ENCODE data around the gene RER1.

The RER1 gene

DNA sequence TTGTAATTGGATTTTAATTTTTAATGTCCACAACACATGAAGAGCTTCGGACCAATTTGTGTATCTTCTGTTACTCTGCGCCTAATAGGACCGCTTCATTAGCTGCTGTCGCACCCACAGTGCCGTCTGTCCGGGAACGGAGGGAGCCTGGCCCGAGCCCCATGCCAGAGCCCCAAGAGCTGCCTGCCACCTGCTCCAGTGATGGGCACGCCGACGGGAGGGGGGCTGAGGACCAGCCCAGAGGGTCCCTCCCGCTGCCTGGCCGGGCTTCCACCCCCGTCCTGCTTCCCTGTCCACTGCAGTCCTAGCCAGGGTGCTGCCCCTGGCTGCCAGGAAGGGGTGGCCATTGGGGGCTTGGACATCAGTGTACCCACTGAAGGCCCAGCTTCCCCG is 54.2 kb downstream of the RER1 start:
- no peak for DNase-seq (ENCODE audit: low read depth)

DNA sequence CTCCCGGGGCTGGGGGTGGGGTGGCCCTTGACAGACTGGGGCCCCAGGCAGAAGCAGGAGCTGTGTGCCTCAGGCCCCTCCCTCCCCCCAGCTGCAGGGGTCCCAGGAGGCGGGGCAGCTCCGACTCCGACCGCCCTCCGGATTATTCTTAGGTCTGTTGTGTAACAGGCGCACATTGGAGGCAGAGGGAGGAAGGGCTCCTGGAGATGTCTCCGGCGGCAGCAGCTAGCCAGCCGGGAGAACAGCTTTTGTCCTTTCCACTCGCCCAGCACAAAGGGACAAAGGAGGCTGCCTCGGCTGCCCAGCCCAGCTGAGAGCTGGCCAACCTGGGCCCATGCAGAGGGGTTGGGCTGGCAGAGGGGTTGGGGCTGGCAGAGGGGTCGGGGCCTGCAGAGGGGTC is 54.8 kb downstream of the RER1 start:
- DNase-seq (ENCODE audit: low read depth): no peak

DNA sequence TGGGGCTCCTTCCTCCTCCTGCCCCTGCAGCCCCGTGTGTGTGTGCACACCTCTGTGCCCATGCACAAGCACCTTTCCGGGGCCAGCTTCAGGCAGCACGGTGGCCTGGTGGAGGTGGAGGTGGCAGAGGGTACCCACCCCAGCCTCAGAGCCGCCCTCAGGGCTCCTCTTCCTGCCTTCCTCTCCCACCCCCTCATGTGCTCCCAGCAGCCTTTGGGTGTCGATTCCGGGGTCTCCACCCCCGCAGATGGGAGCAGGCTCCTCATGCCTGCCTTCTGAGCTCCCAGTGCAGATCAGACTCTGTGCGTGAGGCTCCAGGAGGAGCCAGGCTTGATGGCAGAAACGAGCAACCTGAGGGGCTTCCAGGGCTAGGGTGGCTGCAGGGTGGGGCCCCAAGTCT is 55.2 kb downstream of the RER1 start:
- DNase-seq (ENCODE audit: low read depth): no peak

DNA sequence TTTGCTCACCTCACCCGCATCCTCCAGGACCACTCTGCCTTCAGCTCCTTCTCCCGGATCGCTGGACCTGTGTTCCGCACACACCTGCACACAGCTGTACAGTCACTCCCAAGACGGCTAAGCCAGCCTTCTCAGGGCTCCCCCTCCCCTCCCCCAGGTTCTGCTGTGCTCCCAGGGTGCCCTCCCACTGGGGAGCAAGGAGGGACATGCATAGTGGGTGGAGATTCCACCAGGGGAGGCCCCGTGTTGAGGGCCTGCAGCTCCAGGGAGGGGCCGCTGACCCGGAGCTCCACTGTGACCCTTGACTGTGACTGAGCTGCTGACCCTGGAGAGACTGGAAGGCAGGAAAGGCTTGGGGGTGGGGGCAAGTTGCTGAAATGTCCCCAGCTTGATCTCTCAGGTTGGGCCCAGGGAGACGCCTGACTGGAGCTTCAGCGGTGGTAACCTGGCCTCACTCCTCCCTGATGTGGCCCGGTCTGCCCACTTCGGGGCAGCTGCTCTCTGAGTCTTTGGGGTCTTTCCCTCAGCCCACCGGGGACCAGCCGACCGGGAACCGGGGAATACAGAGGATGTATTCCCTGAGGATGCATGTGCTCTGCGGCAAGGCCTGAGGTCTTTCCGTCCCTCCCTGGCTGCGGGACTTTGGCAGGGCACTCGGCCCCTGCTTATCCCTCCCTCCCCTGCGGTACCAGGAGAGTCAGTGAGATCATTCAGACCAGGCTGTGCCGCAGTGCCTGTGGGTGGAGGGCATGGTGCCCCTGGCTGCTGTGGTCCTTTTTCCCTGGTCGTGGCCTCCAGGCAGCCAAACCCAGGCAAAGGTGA is 55.8 kb downstream of the RER1 start:
- DNase-seq (ENCODE audit: low read depth): no peak

DNA sequence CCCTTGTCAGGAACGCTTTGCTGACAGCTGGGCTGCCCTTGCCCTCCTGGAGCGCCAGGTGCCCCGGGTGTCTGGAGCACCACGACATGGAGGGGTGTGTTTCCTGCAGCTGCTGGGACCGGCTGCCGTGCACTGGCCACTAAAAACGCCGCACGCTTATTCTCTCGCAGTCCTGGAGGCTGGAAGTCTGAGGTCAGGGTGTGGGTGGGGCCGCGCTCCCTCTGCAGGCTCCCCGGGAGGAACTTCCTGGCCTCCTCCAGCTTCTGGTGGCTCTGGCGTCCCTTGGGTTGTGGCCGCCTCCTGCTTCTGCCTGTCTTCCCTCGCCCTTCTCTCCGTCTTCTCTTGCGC is 56.4 kb downstream of the RER1 start:
- DNase-seq (ENCODE audit: low read depth): no peak

DNA sequence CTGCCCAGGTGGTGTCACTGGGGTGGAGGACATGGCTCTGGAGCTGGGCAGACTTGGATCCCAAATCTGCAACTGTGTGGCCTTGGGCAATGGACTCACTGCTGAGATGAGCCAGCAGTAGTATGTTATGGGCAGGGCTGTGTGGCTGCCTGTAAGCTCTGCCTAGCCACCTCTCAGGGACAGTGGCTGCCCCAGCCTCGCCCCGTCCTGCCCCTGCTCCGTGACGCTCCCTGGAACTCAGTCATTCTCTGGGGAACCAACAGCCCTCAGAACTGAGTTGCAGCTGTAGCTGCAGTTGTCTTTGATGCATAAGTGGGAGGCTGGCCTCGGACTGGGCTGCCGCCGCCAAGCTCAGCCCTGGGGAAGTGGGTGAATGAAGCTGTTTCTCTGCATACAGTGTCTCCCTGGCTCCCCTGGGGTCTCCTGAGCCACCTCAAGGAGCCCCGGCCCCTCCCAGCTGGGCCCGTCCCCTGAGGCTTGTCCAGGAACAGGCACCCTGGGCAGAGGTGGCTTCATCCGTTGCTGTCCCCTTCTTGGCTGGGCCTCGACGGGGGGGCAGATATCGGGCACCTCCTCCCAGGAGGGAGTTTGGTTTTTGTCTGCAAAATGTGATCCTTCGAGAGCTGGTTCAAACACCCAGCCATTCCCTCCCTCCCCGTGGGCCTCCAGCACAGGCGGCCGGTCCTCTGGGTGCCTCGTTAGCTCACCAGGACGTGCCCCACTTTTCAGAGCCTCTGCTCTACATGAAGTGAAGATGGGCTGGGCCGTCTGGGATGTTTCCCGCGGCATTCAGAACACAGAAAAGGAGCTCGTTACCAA is 58.2 kb downstream of the RER1 start:
- no peak for DNase-seq (ENCODE audit: low read depth)

DNA sequence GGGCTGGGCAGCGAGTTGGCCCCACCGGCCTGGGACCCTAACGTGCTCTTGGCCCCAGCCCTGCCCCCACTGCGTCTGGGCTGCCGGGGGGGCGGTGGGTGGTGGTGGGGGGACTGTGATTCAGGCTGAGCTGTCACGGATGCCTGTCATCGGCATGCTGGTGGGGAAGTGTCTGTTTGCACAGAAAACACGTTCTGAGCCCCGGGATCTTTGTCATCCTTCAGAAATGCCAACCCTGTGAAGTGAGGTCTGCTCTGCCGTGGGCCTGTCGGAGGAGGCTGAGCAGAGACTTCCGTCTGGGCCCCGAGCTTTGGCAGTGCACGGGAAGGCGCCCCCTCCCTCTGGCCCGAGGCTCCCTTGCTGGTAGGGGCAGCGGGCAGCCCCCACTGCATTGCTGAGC is 60.1 kb downstream of the RER1 start:
- DNase-seq (ENCODE audit: low read depth): no peak

DNA sequence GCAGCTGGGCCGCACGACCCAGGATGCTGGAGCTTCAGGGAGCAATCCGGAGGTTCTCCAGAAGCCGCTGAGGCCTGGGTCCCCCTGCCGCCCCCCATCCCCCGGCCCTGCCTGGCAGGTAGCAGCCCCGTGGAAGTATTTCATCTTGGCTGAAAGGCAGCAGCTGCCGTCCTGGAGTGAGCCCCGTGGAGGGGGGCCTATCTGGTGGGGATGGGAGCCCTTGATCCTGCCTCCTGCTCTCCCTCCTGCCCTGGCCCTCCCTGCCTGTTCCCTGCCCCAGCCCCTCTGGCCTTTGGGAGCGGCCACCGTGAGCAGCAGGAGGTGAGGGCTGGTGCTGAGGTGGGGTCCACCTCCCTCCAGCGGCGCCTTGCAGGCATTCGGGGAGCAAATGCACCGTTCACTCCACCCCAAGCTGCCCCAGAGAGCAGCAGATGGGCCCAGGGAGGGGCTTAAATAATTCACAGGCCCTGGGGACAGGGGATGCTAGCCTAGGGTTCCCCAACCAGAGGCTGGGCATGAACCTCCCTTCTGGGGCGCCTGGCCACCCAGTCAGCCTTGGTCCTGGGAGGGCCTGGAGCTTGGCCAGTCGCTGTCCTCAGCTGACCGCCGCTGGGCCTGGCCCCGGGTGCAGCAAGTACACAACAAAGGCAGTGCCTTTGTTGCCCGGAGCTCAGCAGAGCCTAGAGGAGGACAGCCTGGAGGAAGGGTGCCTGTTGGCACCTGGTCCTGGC is 60.7 kb downstream of the RER1 start:
- no peak for DNase-seq (ENCODE audit: low read depth)

DNA sequence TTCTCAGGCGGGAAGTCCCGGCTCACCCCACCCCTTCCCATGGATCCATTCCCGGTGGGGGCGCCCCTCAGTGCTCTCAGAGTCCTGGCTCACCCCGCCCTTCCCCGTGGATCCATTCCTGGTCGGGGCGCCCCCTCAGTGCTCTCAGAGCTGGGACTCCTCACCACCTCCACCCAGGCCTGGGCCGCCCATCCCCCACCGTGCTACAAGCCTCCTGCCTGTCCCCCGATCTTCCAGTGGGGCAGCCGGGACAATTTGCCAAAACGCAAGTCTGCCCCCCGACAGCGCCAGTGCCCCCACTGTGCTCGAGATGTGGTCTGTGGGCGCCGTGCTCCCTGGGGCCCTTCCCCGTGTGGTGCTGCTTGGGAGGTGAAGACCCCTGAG is 61.3 kb downstream of the RER1 start:
- no peak for DNase-seq (ENCODE audit: low read depth)

DNA sequence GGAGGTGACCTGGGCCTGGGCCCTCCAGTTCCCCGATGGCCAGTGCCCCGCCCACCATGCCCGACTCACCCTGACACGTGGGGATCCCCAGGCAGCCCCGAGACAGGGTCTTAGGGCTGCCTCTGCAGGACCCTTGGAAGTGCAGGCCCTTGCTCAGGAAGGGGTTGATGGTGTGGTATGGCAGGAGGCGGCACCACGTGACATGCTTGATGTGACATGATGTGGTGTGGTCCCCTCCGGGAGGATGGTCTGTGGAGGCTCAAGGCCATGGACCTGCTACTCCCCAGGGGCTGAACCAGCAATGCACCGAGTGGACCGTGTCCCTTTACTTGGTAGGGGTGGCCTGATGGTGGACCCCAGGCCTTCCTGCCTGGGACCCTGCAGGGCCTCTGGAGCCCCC is 62.6 kb downstream of the RER1 start:
- no peak for DNase-seq (ENCODE audit: low read depth)
